ENCODE results near the gene GLMP. TPM values are rescaled to one million over a fixed set of nuclear protein-coding genes. Genes with fewer than 3 reads are reported as not detected.

GLMP gene
- total RNA-seq, 1 experiment from 2014 or later, result 60.3 TPM

GRCh38 chr1:156286061-156286460, 9.4 kb downstream of the GLMP start:
- Mint-ChIP-seq H3K36me3 (no peaks in the 10 kb centered on the region), H3K4me1 (peaks cover 22% of the 10 kb centered on the region), H3K9me3 (no peaks in the 10 kb centered on the region), H3K4me3 (no peak overlapping the region), H3K27me3 (ENCODE audit: low read depth) (no peaks in the 10 kb centered on the region), H3K27ac (no peak overlapping the region)
- DNase-seq (ENCODE audit: low spot score) (no peak), ATAC-seq (no peak)
- TF ChIP-seq E2F4 (CRISPR knock-in tag; IDR thresholded peaks at IDR 0.05; ENCODE audit: borderline replicate concordance, low read depth), result no peak
- no peak for TF ChIP-seq PRRX2 (CRISPR knock-in tag; IDR thresholded peaks at IDR 0.05)
- no peak for TF ChIP-seq ZNF138 (CRISPR knock-in tag; conservative IDR thresholded peaks at IDR 0.05)
- TF ChIP-seq IRF1 (CRISPR knock-in tag; IDR thresholded peaks at IDR 0.05), result no peak
- ChIA-PET CTCF (no interaction called here), POLR2A (no interaction called here)

GRCh38 chr1:156285437-156285836, 10.0 kb downstream of the GLMP start:
- H3K4me1 Mint-ChIP-seq, result peaks cover 24% of the 10 kb centered on the region
- no peaks in the 10 kb centered on the region for H3K27me3 Mint-ChIP-seq (ENCODE audit: low read depth)
- DNase-seq (ENCODE audit: low spot score), result no peak
- H3K9me3 Mint-ChIP-seq, result no peaks in the 10 kb centered on the region
- ChIA-PET CTCF (no interaction called here), POLR2A (no interaction called here)
- no peak overlapping the region for H3K4me3 Mint-ChIP-seq
- ATAC-seq, result no peak
- no peak overlapping the region for H3K27ac Mint-ChIP-seq
- TF ChIP-seq ZNF423 (CRISPR knock-in tag; IDR thresholded peaks at IDR 0.05) (no peak), MYBL2 (CRISPR knock-in tag; IDR thresholded peaks at IDR 0.05) (no peak), ZNF425 (CRISPR knock-in tag; conservative IDR thresholded peaks at IDR 0.05) (no peak), NFE2L1 (CRISPR knock-in tag; IDR thresholded peaks at IDR 0.05) (no peak), PREB (CRISPR knock-in tag; IDR thresholded peaks at IDR 0.05; ENCODE audit: borderline replicate concordance) (no peak), E2F5 (CRISPR knock-in tag; IDR thresholded peaks at IDR 0.05) (no peak), ZNF232 (CRISPR knock-in tag; IDR thresholded peaks at IDR 0.05) (no peak), CREM (CRISPR knock-in tag; IDR thresholded peaks at IDR 0.05) (no peak), ZNF317 (CRISPR knock-in tag; IDR thresholded peaks at IDR 0.05; ENCODE audit: borderline replicate concordance, low read depth) (no peak), SOX15 (CRISPR knock-in tag; IDR thresholded peaks at IDR 0.05) (no peak), SP1 (CRISPR knock-in tag; conservative IDR thresholded peaks at IDR 0.05) (no peak), STAT6 (CRISPR knock-in tag; conservative IDR thresholded peaks at IDR 0.05; ENCODE audit: low read depth) (no peak)
- H3K36me3 Mint-ChIP-seq, result no peaks in the 10 kb centered on the region
